Stimulated activated naive B cell treated with anti-CD40 and anti-IgM and Interleukin-4, amounts not matched to agents 10 μg/mL and 1 μg/mL and 100 μg/mL, for 72 hours (primary cell): ENCODE measurements around the gene LYPD8.
"Not testable (repeated sequence)": the region's sequence is repeated elsewhere in the genome, so short reads cannot be mapped to it uniquely, and the experiment has no call there.

Source experiments
- ATAC-seq, 2 donors: fragments of 150-1000 bp; cut with Tn5 transposase; replicated peaks; 2 replicates each; pipeline ENCODE4 v1.10.0; 2021; ENCODE audit warnings: moderate library complexity in 1 of 2
- DNase-seq: peaks from one replicate; pipeline ENCODE4 v3.0.0; 2021
- H3K27ac Mint-ChIP-seq: one replicate; pipeline ENCODE4 v1.8.0; 2022; ENCODE audit warnings: mild to moderate bottlenecking, mixed read lengths
- H3K27me3 Mint-ChIP-seq, 2 donors: one replicate each; pipeline ENCODE4 v1.8.0; 2022; ENCODE audit warnings: mixed read lengths in 2 of 2
- H3K36me3 Mint-ChIP-seq, 2 donors: one replicate each; pipeline ENCODE4 v1.8.0; 2022; ENCODE audit warnings: mixed read lengths in 2 of 2, mild to moderate bottlenecking in 1 of 2
- H3K4me1 Mint-ChIP-seq, 2 donors: one replicate each; pipeline ENCODE4 v1.8.0; 2022; ENCODE audit warnings: mixed read lengths in 2 of 2, mild to moderate bottlenecking in 1 of 2
- H3K4me3 Mint-ChIP-seq, 2 donors: one replicate each; pipeline ENCODE4 v1.8.0; 2022; ENCODE audit warnings: mild to moderate bottlenecking in 2 of 2, mixed read lengths in 2 of 2, moderate library complexity in 1 of 2
- H3K9me3 Mint-ChIP-seq, 2 donors: one replicate each; pipeline ENCODE4 v1.8.0; 2022; ENCODE audit warnings: mixed read lengths in 2 of 2, mild to moderate bottlenecking in 1 of 2

Gene LYPD8

GRCh38 chr1:248755517-248755916 lies at the start of gene LYPD8:
LYPD8 (minus strand) TSS chr1:248755759; CDS start chr1:248751081, 4,678 bp downstream.
- Mint-ChIP-seq H3K4me3 (no peak within 1 kb of the TSS), H3K27ac (no peak within 1 kb of the TSS), H3K4me1 (peaks cover 7 to 10% of the 10 kb centered on the region in 2 donors), H3K36me3 (no peaks in the 10 kb centered on the region), H3K27me3 (no peaks in the 10 kb centered on the region), H3K9me3 (no peaks in the 10 kb centered on the region)
- DNase-seq (no peak), ATAC-seq (no peak)

GRCh38 chr1:248804771-248805681 lies 49.5 kb upstream of the LYPD8 start:
- peaks cover 37 to 47% of the 10 kb centered on the region in 2 donors for H3K4me1 Mint-ChIP-seq
- H3K27ac Mint-ChIP-seq: peak overlapping the region; percentile 72
- H3K36me3 Mint-ChIP-seq: peaks cover 9 to 19% of the 10 kb centered on the region in 2 donors
- H3K27me3 Mint-ChIP-seq: no peaks in the 10 kb centered on the region
- peak; percentile 96 for ATAC-seq
- peaks cover 0 to 9% of the 10 kb centered on the region in 2 donors for H3K9me3 Mint-ChIP-seq
- DNase-seq: peak; percentile 42
- H3K4me3 Mint-ChIP-seq: peak overlapping the region; percentile 78 to 79

GRCh38 chr1:248803501-248803900 lies 47.9 kb upstream of the LYPD8 start:
- ATAC-seq, H3K27me3 Mint-ChIP-seq, DNase-seq, H3K4me3 Mint-ChIP-seq: not testable (repeated sequence)
- Mint-ChIP-seq H3K36me3 (peaks cover 6 to 17% of the 10 kb centered on the region in 2 donors), H3K4me1 (peaks cover 37 to 47% of the 10 kb centered on the region in 2 donors), H3K27ac (peak overlapping the region; percentile 39), H3K9me3 (peaks cover 0 to 10% of the 10 kb centered on the region in 2 donors)

- Mint-ChIP-seq H3K36me3 (peaks cover 8 to 19% of the 10 kb centered on the region in 2 donors), H3K4me3 (no peak overlapping the region), H3K9me3 (peaks cover 0 to 14% of the 10 kb centered on the region in 2 donors), H3K27me3 (no peaks in the 10 kb centered on the region), H3K27ac (no peak overlapping the region), H3K4me1 (peaks cover 37 to 46% of the 10 kb centered on the region in 2 donors)
- ATAC-seq: no peak
- no peak for DNase-seq
Observed at GRCh38 chr1:248802454-248802853, 46.9 kb upstream of the LYPD8 start.

- Mint-ChIP-seq H3K4me1 (peaks cover 21 to 30% of the 10 kb centered on the region in 2 donors), H3K27ac (no peak overlapping the region), H3K4me3 (peak overlapping the region in 1 of 2 donors; percentile 3), H3K9me3 (peaks cover 7 to 21% of the 10 kb centered on the region in 2 donors), H3K36me3 (peaks cover 10 to 17% of the 10 kb centered on the region in 2 donors), H3K27me3 (no peaks in the 10 kb centered on the region)
- DNase-seq (no peak), ATAC-seq (no peak)
Observed at GRCh38 chr1:248800459-248800858, 44.9 kb upstream of the LYPD8 start.

GRCh38 chr1:248798791-248799190 lies 43.2 kb upstream of the LYPD8 start:
- Mint-ChIP-seq H3K27ac (no peak overlapping the region), H3K9me3 (peaks cover 15 to 23% of the 10 kb centered on the region in 2 donors), H3K27me3 (no peaks in the 10 kb centered on the region), H3K36me3 (peaks cover 15 to 21% of the 10 kb centered on the region in 2 donors), H3K4me3 (no peak overlapping the region), H3K4me1 (peaks cover 14 to 24% of the 10 kb centered on the region in 2 donors)
- ATAC-seq: no peak
- no peak for DNase-seq

- H3K27ac Mint-ChIP-seq, H3K27me3 Mint-ChIP-seq, DNase-seq, H3K4me3 Mint-ChIP-seq, ATAC-seq: not testable (repeated sequence)
- peaks cover 21 to 47% of the 10 kb centered on the region in 2 donors for H3K4me1 Mint-ChIP-seq
- H3K36me3 Mint-ChIP-seq: peaks cover 13 to 17% of the 10 kb centered on the region in 2 donors
- peaks cover 16 to 17% of the 10 kb centered on the region in 2 donors for H3K9me3 Mint-ChIP-seq
Observed at GRCh38 chr1:248794663-248795062, 39.1 kb upstream of the LYPD8 start.

GRCh38 chr1:248793592-248793991 lies 38.0 kb upstream of the LYPD8 start:
- Mint-ChIP-seq H3K27ac (no peak overlapping the region), H3K4me1 (peaks cover 21 to 47% of the 10 kb centered on the region in 2 donors), H3K36me3 (peaks cover 12 to 14% of the 10 kb centered on the region in 2 donors), H3K27me3 (no peaks in the 10 kb centered on the region), H3K4me3 (peak overlapping the region; percentile 18 to 44), H3K9me3 (peaks cover 16% of the 10 kb centered on the region in 2 donors)
- peak; percentile 33 for DNase-seq
- peak; percentile 82 to 91 for ATAC-seq

- peak; percentile 69 to 86 for ATAC-seq
- peak; percentile 28 for DNase-seq
- Mint-ChIP-seq H3K27me3 (no peaks in the 10 kb centered on the region), H3K9me3 (peaks cover 11 to 16% of the 10 kb centered on the region in 2 donors), H3K27ac (peak overlapping the region; percentile 80), H3K4me1 (peaks cover 21 to 49% of the 10 kb centered on the region in 2 donors), H3K36me3 (peaks cover 9 to 10% of the 10 kb centered on the region in 2 donors), H3K4me3 (no peak overlapping the region)
Observed at GRCh38 chr1:248792342-248792741, 36.8 kb upstream of the LYPD8 start.

- Mint-ChIP-seq H3K27me3 (no peaks in the 10 kb centered on the region), H3K4me3 (no peak overlapping the region), H3K27ac (peak overlapping the region; percentile 25), H3K9me3 (peaks cover 8 to 14% of the 10 kb centered on the region in 2 donors), H3K4me1 (peaks cover 30 to 62% of the 10 kb centered on the region in 2 donors), H3K36me3 (peaks cover 7 to 11% of the 10 kb centered on the region in 2 donors)
- DNase-seq: no peak
- ATAC-seq: no peak
Observed at GRCh38 chr1:248791010-248791409, 35.5 kb upstream of the LYPD8 start.

- Mint-ChIP-seq H3K27ac (no peak overlapping the region), H3K9me3 (peaks cover 5 to 10% of the 10 kb centered on the region in 2 donors), H3K4me3 (no peak overlapping the region), H3K27me3 (no peaks in the 10 kb centered on the region), H3K36me3 (peaks cover 7 to 9% of the 10 kb centered on the region in 2 donors), H3K4me1 (peaks cover 34 to 64% of the 10 kb centered on the region in 2 donors)
- no peak for DNase-seq
- ATAC-seq: no peak
Observed at GRCh38 chr1:248790456-248790855, 34.9 kb upstream of the LYPD8 start.

GRCh38 chr1:248789337-248789736 lies 33.8 kb upstream of the LYPD8 start:
- not testable (repeated sequence) for DNase-seq, H3K27me3 Mint-ChIP-seq, H3K9me3 Mint-ChIP-seq, H3K4me3 Mint-ChIP-seq, ATAC-seq, H3K36me3 Mint-ChIP-seq
- peak overlapping the region; percentile 25 for H3K27ac Mint-ChIP-seq
- peaks cover 35 to 66% of the 10 kb centered on the region in 2 donors for H3K4me1 Mint-ChIP-seq

- Mint-ChIP-seq H3K36me3 (peaks cover 0 to 2% of the 10 kb centered on the region in 2 donors), H3K27me3 (no peaks in the 10 kb centered on the region), H3K4me3 (no peak overlapping the region), H3K9me3 (no peaks in the 10 kb centered on the region), H3K4me1 (peaks cover 32 to 66% of the 10 kb centered on the region in 2 donors), H3K27ac (no peak overlapping the region)
- ATAC-seq (no peak), DNase-seq (no peak)
Observed at GRCh38 chr1:248788327-248788726, 32.8 kb upstream of the LYPD8 start.

- Mint-ChIP-seq H3K9me3 (no peaks in the 10 kb centered on the region), H3K4me3 (no peak overlapping the region), H3K4me1 (peaks cover 34 to 66% of the 10 kb centered on the region in 2 donors), H3K27ac (no peak overlapping the region), H3K36me3 (peaks cover 0 to 2% of the 10 kb centered on the region in 2 donors), H3K27me3 (no peaks in the 10 kb centered on the region)
- DNase-seq (no peak), ATAC-seq (no peak)
Observed at GRCh38 chr1:248787430-248787829, 31.9 kb upstream of the LYPD8 start.
